Lower lobe of right lung (tissue), 2 donors: Measurements from ENCODE around the gene CAMKK1. TPM values are rescaled to one million over a fixed set of nuclear protein-coding genes. Genes with fewer than 3 reads are reported as not detected.

Experiments used
- ATAC-seq, 2 donors: fragments of 200-7000 bp; cut with Tn5 transposase; one replicate each; pipeline ENCODE4 v1.9.1; 2020 to 2022; ENCODE audit warnings: mild to moderate bottlenecking in 2 of 2, moderate library complexity in 2 of 2
- DNase-seq: peaks from one replicate; pipeline ENCODE4 v3.0.0-alpha.2; 2020
- H3K27ac ChIP-seq: fragments of 200-600 bp; one replicate; pipeline ENCODE4 v1.8.0; 2022
- H3K27me3 ChIP-seq: fragments of 200-600 bp; one replicate; pipeline ENCODE4 v1.8.0; 2022; ENCODE audit warnings: low read depth
- H3K36me3 ChIP-seq: fragments of 200-600 bp; one replicate; pipeline ENCODE4 v1.8.0; 2022; ENCODE audit warnings: mild to moderate bottlenecking
- H3K4me1 ChIP-seq: fragments of 200-600 bp; one replicate; pipeline ENCODE4 v1.8.0; 2022
- H3K4me3 ChIP-seq: fragments of 200-600 bp; one replicate; pipeline ENCODE4 v1.8.0; 2022; ENCODE audit warnings: mild to moderate bottlenecking
- H3K9me3 ChIP-seq: fragments of 200-600 bp; one replicate; pipeline ENCODE4 v1.8.0; 2022
- intact Hi-C: fragments of 100-400 bp; cut with DNase I; formaldehyde crosslinking; loops from one replicate; pipeline ENCODE4 v1.11.0; 2022
- total RNA-seq: library from RNA; stranded (reverse); fragmentation: NEBNext Ultra II Directional; extraction: Animal tissue kit (Norgen Biotek cat#: 25700); gene quantifications from one replicate; pipeline ENCODE4 v1.2.1, GENCODE V29; 2021
- TF ChIP-seq, protein P1 (sequence below): fragments of 200-600 bp; IDR thresholded peaks from one replicate; pipeline ENCODE4 v1.8.0; 2022; ENCODE audit warnings: antibody characterized with exemption, mild to moderate bottlenecking
- donor health status: DM: no; HTN: yes; CAD: no; lungs with severe emphysema.

The CAMKK1 gene
- total RNA-seq, 1 donor from 2014 or later, result 9.7 TPM

DNA sequence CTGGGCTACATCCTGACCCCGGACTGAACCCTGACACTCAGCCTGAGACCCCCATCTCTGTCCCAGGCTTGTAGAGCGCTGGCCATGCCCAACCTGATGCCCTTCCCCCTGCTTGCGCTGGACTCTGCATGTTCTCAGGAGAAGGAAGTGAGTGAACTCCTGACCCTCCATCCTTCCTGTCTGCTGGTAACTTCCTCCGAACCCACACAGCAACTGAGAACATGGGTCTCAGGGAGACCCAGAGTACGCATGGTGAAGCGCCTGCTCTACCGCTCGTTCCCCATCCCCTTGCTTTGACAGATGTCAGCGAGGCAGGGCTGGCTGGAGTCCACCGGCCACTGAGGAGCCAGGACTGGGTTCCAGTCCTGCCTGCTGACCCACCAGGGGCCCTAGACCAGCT is 6.1 kb downstream of the CAMKK1 start:
- peak; percentile 72 for DNase-seq
- TF ChIP-seq, protein P1, sequence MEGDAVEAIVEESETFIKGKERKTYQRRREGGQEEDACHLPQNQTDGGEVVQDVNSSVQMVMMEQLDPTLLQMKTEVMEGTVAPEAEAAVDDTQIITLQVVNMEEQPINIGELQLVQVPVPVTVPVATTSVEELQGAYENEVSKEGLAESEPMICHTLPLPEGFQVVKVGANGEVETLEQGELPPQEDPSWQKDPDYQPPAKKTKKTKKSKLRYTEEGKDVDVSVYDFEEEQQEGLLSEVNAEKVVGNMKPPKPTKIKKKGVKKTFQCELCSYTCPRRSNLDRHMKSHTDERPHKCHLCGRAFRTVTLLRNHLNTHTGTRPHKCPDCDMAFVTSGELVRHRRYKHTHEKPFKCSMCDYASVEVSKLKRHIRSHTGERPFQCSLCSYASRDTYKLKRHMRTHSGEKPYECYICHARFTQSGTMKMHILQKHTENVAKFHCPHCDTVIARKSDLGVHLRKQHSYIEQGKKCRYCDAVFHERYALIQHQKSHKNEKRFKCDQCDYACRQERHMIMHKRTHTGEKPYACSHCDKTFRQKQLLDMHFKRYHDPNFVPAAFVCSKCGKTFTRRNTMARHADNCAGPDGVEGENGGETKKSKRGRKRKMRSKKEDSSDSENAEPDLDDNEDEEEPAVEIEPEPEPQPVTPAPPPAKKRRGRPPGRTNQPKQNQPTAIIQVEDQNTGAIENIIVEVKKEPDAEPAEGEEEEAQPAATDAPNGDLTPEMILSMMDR, result no peak
- no peaks in the 10 kb centered on the region for H3K27me3 ChIP-seq

DNA sequence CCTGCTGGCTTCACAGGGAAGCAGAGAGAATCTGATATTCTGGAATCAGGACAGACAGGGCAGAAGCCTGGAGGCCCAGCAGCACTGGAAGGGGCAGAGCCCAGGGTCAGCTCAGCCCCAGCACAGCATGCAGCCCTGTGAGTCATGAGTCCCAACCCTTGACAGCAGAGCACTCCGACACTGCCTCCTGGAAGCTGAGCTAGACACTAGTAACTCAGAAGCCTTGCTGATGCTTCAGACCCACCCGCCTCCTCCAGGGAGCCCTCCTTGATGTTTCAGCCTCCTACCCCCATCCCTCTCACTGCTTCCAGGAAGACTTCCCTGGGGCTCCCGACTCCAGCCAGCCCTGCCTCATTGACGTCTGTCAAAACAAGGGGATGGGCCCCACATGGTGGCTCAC is 6.9 kb downstream of the CAMKK1 start:
- peaks cover 34% of the 10 kb centered on the region for H3K36me3 ChIP-seq
- peaks cover 45% of the 10 kb centered on the region for H3K4me1 ChIP-seq
- DNase-seq (no peak), ATAC-seq (no peak)
- no peaks in the 10 kb centered on the region for H3K9me3 ChIP-seq
- TF ChIP-seq, protein P1, result no peak
- H3K27ac ChIP-seq, result no peak overlapping the region
- H3K27me3 ChIP-seq, result no peaks in the 10 kb centered on the region
- intact Hi-C loops, result no loop called here
- H3K4me3 ChIP-seq, result no peak overlapping the region

More for the DNA sequence above, 6.1 kb downstream of the CAMKK1 start:
- Histone ChIP-seq H3K27ac (peak overlapping the region; percentile 73), H3K4me3 (peak overlapping the region; percentile 8), H3K36me3 (peaks cover 34% of the 10 kb centered on the region), H3K4me1 (peaks cover 52% of the 10 kb centered on the region), H3K9me3 (no peaks in the 10 kb centered on the region)
- intact Hi-C loops, result no loop called here
- peak; percentile 67 to 78 for ATAC-seq

DNA sequence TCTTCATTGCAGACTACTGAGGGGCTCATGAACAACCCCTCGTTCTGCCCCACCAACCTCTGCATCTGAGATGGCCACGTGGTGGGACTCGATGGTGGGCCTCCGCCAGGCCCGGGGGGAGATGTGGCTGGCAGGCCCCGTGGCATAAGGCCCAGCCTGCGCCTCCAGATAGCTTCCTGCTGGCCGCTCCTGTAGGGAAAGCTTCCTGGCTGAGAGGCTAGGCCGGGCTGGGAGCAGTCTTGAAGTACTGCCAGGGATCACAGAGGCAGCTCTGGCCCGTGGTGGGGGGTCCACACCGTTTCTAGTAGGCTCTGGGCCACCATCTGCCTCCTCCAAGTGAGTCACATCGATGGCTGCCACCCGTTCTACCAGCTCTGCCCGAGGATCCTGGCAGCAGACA is 7.6 kb downstream of the CAMKK1 start:
- ATAC-seq (no peak), DNase-seq (no peak)
- no peak overlapping the region for H3K4me3 ChIP-seq
- H3K9me3 ChIP-seq, result no peaks in the 10 kb centered on the region
- H3K36me3 ChIP-seq, result peaks cover 35% of the 10 kb centered on the region
- no peak overlapping the region for H3K27ac ChIP-seq
- H3K27me3 ChIP-seq, result no peaks in the 10 kb centered on the region
- TF ChIP-seq, protein P1, result no peak
- H3K4me1 ChIP-seq, result peaks cover 40% of the 10 kb centered on the region
- intact Hi-C loops, result no loop called here

DNA sequence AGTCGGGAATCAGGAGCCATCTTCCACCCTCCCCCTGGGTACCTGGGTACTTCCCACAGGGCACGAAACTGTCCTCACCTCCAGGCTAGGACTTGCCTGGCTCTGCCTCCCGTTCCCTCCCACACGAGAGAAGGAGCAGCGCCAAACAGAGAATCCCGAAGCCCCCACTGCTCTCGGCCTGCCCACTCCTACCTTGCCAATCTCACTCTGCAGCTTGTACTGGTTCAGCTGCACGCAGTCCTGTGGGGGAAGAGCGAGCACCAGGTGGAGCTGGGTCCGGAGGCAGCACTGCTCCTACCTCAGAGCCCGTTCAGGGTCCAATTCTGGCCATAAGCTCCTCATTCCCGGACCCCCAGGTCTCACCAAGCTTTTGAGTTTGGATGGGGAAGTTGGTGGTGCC is 8.7 kb downstream of the CAMKK1 start:
- Histone ChIP-seq H3K36me3 (peaks cover 40% of the 10 kb centered on the region), H3K4me3 (no peak overlapping the region), H3K4me1 (peaks cover 33% of the 10 kb centered on the region), H3K9me3 (no peaks in the 10 kb centered on the region), H3K27ac (no peak overlapping the region), H3K27me3 (no peaks in the 10 kb centered on the region)
- ATAC-seq (no peak), DNase-seq (no peak)
- TF ChIP-seq, protein P1, result no peak
- intact Hi-C loops, result no loop called here

DNA sequence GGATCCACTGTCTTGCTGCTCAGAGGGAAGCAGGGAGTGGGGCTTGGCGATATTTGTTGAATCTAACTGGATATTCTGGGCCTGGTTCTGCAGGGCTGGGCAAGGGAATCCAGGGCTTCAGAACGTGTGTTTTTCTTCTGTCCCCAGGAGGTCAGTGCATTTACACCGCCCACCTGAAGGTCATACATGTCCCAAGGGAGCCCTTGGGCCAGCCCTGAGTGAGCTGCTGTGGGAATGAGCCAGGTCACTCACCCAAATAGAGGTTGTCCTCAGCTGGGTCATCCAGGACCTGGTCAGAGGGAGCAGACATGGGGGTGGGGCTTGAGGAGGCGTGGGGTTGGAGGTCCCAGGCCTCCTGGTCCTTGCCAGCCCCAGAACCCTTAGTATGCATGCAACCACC is 10.6 kb downstream of the CAMKK1 start:
- H3K4me1 ChIP-seq, result peaks cover 21% of the 10 kb centered on the region
- no peaks in the 10 kb centered on the region for H3K9me3 ChIP-seq
- no peaks in the 10 kb centered on the region for H3K27me3 ChIP-seq
- H3K36me3 ChIP-seq, result peaks cover 43% of the 10 kb centered on the region
- H3K27ac ChIP-seq, result no peak overlapping the region
- TF ChIP-seq, protein P1, result no peak
- ATAC-seq (no peak), DNase-seq (no peak)
- H3K4me3 ChIP-seq, result no peak overlapping the region
- intact Hi-C loops, result no loop called here

DNA sequence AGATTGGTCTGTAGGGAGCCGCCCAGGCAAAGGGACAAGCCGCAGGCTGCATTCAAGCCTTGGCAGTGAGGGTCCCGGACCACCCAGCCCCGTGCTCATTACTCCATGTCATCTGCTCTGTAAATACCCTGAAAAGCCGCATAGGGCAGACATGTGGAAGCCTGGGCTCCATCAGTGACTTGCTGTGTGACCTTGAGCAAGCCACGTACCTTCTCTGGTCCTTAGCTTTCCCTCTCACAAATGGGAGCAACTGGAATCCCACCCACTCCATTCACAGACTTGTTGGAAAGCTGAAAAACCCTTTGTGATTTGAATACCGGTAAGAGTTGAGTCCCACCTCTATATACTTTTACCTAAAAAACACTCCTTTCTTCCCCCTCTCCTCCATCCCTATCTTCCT is 11.9 kb downstream of the CAMKK1 start:
- Histone ChIP-seq H3K36me3 (peaks cover 50% of the 10 kb centered on the region), H3K27me3 (no peaks in the 10 kb centered on the region), H3K4me3 (no peak overlapping the region), H3K9me3 (no peaks in the 10 kb centered on the region), H3K27ac (no peak overlapping the region), H3K4me1 (peaks cover 8% of the 10 kb centered on the region)
- TF ChIP-seq, protein P1, result no peak
- ATAC-seq (no peak), DNase-seq (no peak)
- intact Hi-C loops, result no loop called here
